Bronchial epithelial cell (primary cell): Measurements from ENCODE around the gene DNAJC16. TPM values are rescaled to one million over a fixed set of nuclear protein-coding genes. Genes with fewer than 3 reads are reported as not detected.
A peak's percentile ranks its signal among the peaks of the same experiment; 100 is the strongest.
"Not testable (repeated sequence)": the region's sequence is repeated elsewhere in the genome, so short reads cannot be mapped to it uniquely, and the experiment has no call there.

Experiments used
- DNase-seq: peaks from one replicate; pipeline ENCODE4 v3.0.0-alpha.2; 2010; ENCODE audit warnings: low read depth
- FAIRE-seq: peaks from 2 replicates; lab custom pipeline; 2011; peaks lifted over from hg19 to GRCh38; lab: Jason Lieb, UNC
- H3K27me3 ChIP-seq: 2 replicates; pipeline ENCODE4 v1.5.1; 2011; ENCODE audit warnings: low read length; ENCODE audit not compliant: control insufficient read depth, insufficient read depth
- H3K36me3 ChIP-seq: 2 replicates; pipeline ENCODE4 v1.5.1; 2011; ENCODE audit warnings: low read length; ENCODE audit not compliant: control insufficient read depth, insufficient read depth
- H3K4me3 ChIP-seq: 2 replicates; pipeline ENCODE4 v1.5.1; 2011; ENCODE audit warnings: mild to moderate bottlenecking, low read depth, low read length, control low read depth
- CTCF ChIP-seq: IDR thresholded peaks from 2 replicates; pipeline ENCODE4 v1.5.1; 2011; ENCODE audit warnings: mild to moderate bottlenecking, moderate library complexity, low read length, control low read depth, inconsistent platforms; ENCODE audit not compliant: insufficient read depth, severe bottlenecking
- total RNA-seq: library from RNA; depleted of rRNA; stranded (reverse); fragments of >200 nt; gene quantifications from 2 replicates; pipeline ENCODE4 v1.2.1, GENCODE V29; 2014

DNAJC16 gene
- total RNA-seq, 1 donor from 2014 or later = 7.6 TPM

- Histone ChIP-seq H3K36me3 (no peaks in the 10 kb centered on the region), H3K4me3 (no peak overlapping the region), H3K27me3 (no peaks in the 10 kb centered on the region)
- TF ChIP-seq CTCF = no peak
- DNase-seq (no peak), FAIRE-seq (no peak)
Observed at GRCh38 chr1:15595809-15596617, 69.4 kb downstream of the DNAJC16 start.

- no peak for TF ChIP-seq CTCF
- FAIRE-seq (no peak), DNase-seq (no peak)
- no peaks in the 10 kb centered on the region for H3K27me3 ChIP-seq
- H3K36me3 ChIP-seq = no peaks in the 10 kb centered on the region
- no peak overlapping the region for H3K4me3 ChIP-seq
Observed at GRCh38 chr1:15598436-15598835, 71.8 kb downstream of the DNAJC16 start.

- peak; percentile 95 for FAIRE-seq
- Histone ChIP-seq H3K27me3 (no peaks in the 10 kb centered on the region), H3K4me3 (peak overlapping the region; percentile 61), H3K36me3 (no peaks in the 10 kb centered on the region)
- TF ChIP-seq CTCF = no peak
- DNase-seq = peak; percentile 95
Observed at GRCh38 chr1:15603050-15603965, 76.7 kb downstream of the DNAJC16 start.

GRCh38 chr1:15603966-15604282 is 77.3 kb downstream of the DNAJC16 start:
- peak overlapping the region; percentile 61 for H3K4me3 ChIP-seq
- not testable (repeated sequence) for FAIRE-seq, H3K27me3 ChIP-seq, DNase-seq, H3K36me3 ChIP-seq

- not testable (repeated sequence) for H3K36me3 ChIP-seq, H3K4me3 ChIP-seq, FAIRE-seq, H3K27me3 ChIP-seq, DNase-seq
Observed at GRCh38 chr1:15604400-15604799, 77.8 kb downstream of the DNAJC16 start.

GRCh38 chr1:15605398-15606383 is 79.0 kb downstream of the DNAJC16 start:
- FAIRE-seq (no peak), DNase-seq (no peak)
- no peaks in the 10 kb centered on the region for H3K27me3 ChIP-seq
- H3K36me3 ChIP-seq = no peaks in the 10 kb centered on the region
- H3K4me3 ChIP-seq = no peak overlapping the region
- TF ChIP-seq CTCF = no peak
